HG03159 (cell line): ENCODE data around the gene SUGCT.

Experiments
- ATAC-seq: cut with Tn5 transposase; IDR thresholded peaks from one replicate; pipeline ENCODE4 v1.9.1; 2021; ENCODE audit warnings: mild to moderate bottlenecking, moderate library complexity; ENCODE audit not compliant: unreplicated experiment

The SUGCT gene

GRCh38 chr7:40704172-40704571 lies 569.4 kb downstream of the SUGCT start:
- no peak for ATAC-seq

- no peak for ATAC-seq
These were observed 572.0 kb downstream of the SUGCT start for GRCh38 chr7:40706829-40707228.

- ATAC-seq = no peak
These were observed 574.5 kb downstream of the SUGCT start for GRCh38 chr7:40709062-40709964.

GRCh38 chr7:40711706-40712105 lies 576.9 kb downstream of the SUGCT start:
- ATAC-seq = no peak

GRCh38 chr7:40714363-40715052 lies 579.7 kb downstream of the SUGCT start:
- no peak for ATAC-seq

GRCh38 chr7:40715053-40715430 lies 580.2 kb downstream of the SUGCT start:
- no peak for ATAC-seq

GRCh38 chr7:40716052-40716451 lies 581.2 kb downstream of the SUGCT start:
- ATAC-seq = no peak

- no peak for ATAC-seq
These were observed 582.4 kb downstream of the SUGCT start for GRCh38 chr7:40717242-40717641.

- no peak for ATAC-seq
These were observed 585.6 kb downstream of the SUGCT start for GRCh38 chr7:40720416-40720815.

- no peak for ATAC-seq
These were observed 586.6 kb downstream of the SUGCT start for GRCh38 chr7:40721342-40721949.

- no peak for ATAC-seq
These were observed 587.4 kb downstream of the SUGCT start for GRCh38 chr7:40722242-40722641.

- no peak for ATAC-seq
These were observed 589.0 kb downstream of the SUGCT start for GRCh38 chr7:40723829-40724228.

- ATAC-seq = no peak
These were observed 591.8 kb downstream of the SUGCT start for GRCh38 chr7:40726559-40726958.

GRCh38 chr7:40733114-40733513 lies 598.3 kb downstream of the SUGCT start:
- no peak for ATAC-seq

- no peak for ATAC-seq
These were observed 598.8 kb downstream of the SUGCT start for GRCh38 chr7:40733578-40733977.

GRCh38 chr7:40739257-40739656 lies 604.5 kb downstream of the SUGCT start:
- ATAC-seq = no peak

- ATAC-seq = no peak
These were observed 607.5 kb downstream of the SUGCT start for GRCh38 chr7:40742270-40742669.

- no peak for ATAC-seq
These were observed 612.2 kb downstream of the SUGCT start for GRCh38 chr7:40746841-40747556.

GRCh38 chr7:40747856-40748255 lies 613.1 kb downstream of the SUGCT start:
- no peak for ATAC-seq

- no peak for ATAC-seq
These were observed 615.1 kb downstream of the SUGCT start for GRCh38 chr7:40749877-40750276.

- ATAC-seq = no peak
These were observed 618.6 kb downstream of the SUGCT start for GRCh38 chr7:40753455-40753854.
